Measurements from ENCODE around the gene EPHX1. TPM values are rescaled to one million over a fixed set of nuclear protein-coding genes. Genes with fewer than 3 reads are reported as not detected.
"Not testable (repeated sequence)": the region's sequence is repeated elsewhere in the genome, so short reads cannot be mapped to it uniquely, and the experiment has no call there.

EPHX1 gene
- total and polyA plus RNA-seq, 4 donors: 36.4 to 95.4 (median 60.7) TPM

DNA sequence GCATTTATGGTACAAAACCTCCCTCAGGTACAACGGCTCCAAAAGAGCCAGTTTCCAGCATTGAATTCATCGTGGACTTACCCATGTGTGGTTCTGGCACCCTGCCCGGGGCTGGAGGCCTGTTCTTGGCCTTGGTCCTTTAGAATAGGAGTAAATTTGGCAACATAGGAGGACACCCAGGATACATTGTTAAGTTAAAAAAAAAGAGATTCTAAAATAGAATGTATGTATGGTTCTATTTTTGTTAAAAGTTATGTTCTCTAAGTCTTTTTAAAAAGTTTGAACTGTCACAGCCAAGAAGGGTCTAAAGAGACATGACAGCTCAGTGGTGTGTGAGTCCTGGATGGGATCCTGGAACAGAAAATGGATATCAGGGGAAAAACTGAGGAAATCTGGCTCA, 25.9 kb downstream of the EPHX1 start:
- Histone ChIP-seq H3K27ac (ENCODE audit: low read depth, low read length) (no peak overlapping the region), H3K27me3 (ENCODE audit: control insufficient read depth, insufficient read depth, low read length) (no peaks in the 10 kb centered on the region), H3K9me3 (ENCODE audit: control insufficient read depth, insufficient read depth, low read length) (no peaks in the 10 kb centered on the region), H3K4me3 (ENCODE audit: low read depth, low read length) (no peak overlapping the region), H3K36me3 (ENCODE audit: control insufficient read depth, insufficient read depth, low read length) (peaks cover 45% of the 10 kb centered on the region), H3K4me1 (ENCODE audit: control insufficient read depth, insufficient read depth, low read length) (peaks cover 13% of the 10 kb centered on the region)
- DNase-seq (ENCODE audit: low read depth in 4 of 6, low spot score in 6 of 6): peak in 1 of 6 donors; percentile 60
- WGBS (ENCODE audit: insufficient coverage): 30% methylated on average over 3 of the region's 3 CpGs

DNA sequence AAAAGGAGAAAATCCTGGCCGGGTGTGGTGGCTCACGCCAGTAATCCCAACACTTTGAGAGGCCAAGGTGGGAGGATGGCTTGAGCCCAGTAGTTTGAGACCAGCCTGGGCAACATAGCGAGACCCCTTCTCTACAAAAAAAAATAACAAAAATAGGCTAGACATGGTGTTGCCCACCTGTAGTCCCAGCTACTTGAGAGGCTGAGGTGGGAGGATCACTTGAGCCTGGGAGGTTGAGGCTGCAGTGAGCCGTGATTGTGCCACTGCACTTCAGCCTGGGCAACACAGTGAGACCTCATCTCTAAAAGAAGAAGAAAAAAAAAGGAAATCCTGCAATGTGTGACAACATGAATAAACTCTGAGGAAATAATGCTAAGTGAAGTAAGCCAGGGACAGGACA, 26.4 kb downstream of the EPHX1 start:
- not testable (repeated sequence) for DNase-seq (ENCODE audit: low read depth in 4 of 6, low spot score in 6 of 6); H3K4me3 ChIP-seq (ENCODE audit: low read depth, low read length); H3K27ac ChIP-seq (ENCODE audit: low read depth, low read length); H3K9me3 ChIP-seq (ENCODE audit: control insufficient read depth, insufficient read depth, low read length); H3K27me3 ChIP-seq (ENCODE audit: control insufficient read depth, insufficient read depth, low read length)
- WGBS (ENCODE audit: insufficient coverage): 93% methylated on average over 3 of the region's 4 CpGs
- peaks cover 13% of the 10 kb centered on the region for H3K4me1 ChIP-seq (ENCODE audit: control insufficient read depth, insufficient read depth, low read length)
- peaks cover 42% of the 10 kb centered on the region for H3K36me3 ChIP-seq (ENCODE audit: control insufficient read depth, insufficient read depth, low read length)

DNA sequence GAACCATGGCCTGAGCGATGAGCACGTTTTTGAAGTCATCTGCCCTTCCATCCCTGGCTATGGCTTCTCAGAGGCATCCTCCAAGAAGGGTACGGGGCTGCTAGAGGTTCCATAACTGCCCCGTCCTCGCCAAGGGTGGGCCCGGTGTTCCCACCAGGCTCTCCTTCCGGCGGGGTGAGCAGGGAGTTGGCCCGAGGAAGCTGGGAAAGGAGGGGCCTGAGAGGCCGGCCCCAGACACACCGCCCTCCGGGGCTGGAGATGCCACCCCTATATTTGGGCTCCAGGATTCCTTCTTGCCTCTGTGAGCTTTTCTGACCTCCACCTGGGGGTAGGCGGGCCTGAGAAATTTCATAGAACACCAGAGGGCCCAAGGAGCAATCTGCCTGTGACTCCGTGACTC, 28.9 kb downstream of the EPHX1 start:
- 87% methylated on average over 14 of the region's 14 CpGs for WGBS (ENCODE audit: insufficient coverage)
- Histone ChIP-seq H3K4me1 (ENCODE audit: control insufficient read depth, insufficient read depth, low read length) (peaks cover 13% of the 10 kb centered on the region), H3K27me3 (ENCODE audit: control insufficient read depth, insufficient read depth, low read length) (no peaks in the 10 kb centered on the region), H3K36me3 (ENCODE audit: control insufficient read depth, insufficient read depth, low read length) (peaks cover 39% of the 10 kb centered on the region), H3K27ac (ENCODE audit: low read depth, low read length) (no peak overlapping the region), H3K9me3 (ENCODE audit: control insufficient read depth, insufficient read depth, low read length) (no peaks in the 10 kb centered on the region), H3K4me3 (ENCODE audit: low read depth, low read length) (no peak overlapping the region)
- DNase-seq (ENCODE audit: low read depth in 4 of 6, low spot score in 6 of 6): no peak

DNA sequence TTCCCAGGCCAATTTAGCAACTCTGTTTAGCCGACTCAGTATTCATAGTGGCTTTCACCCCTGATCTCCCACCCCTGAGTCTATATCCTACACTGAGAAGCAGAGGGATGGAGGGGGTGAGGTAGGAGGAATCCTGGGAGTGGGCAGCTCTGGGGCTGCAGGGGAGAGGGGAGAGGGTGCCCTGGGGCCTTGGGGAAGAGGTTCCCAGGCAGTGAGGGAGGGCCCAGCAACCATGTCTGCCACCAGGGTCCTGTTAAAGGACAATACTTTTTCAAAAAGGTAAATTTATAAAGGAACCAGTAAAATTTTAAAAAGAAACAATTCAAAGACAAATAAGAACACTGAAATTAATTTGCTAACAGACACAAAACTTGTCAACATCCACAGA, 30.3 kb downstream of the EPHX1 start:
- H3K27ac ChIP-seq (ENCODE audit: low read depth, low read length): no peak overlapping the region
- no peak overlapping the region for H3K4me3 ChIP-seq (ENCODE audit: low read depth, low read length)
- no CpG with 5 or more reads among the region's 1 CpG for WGBS (ENCODE audit: insufficient coverage)
- no peaks in the 10 kb centered on the region for H3K9me3 ChIP-seq (ENCODE audit: control insufficient read depth, insufficient read depth, low read length)
- no peak for DNase-seq (ENCODE audit: low read depth in 4 of 6, low spot score in 6 of 6)
- H3K36me3 ChIP-seq (ENCODE audit: control insufficient read depth, insufficient read depth, low read length): peaks cover 49% of the 10 kb centered on the region
- H3K4me1 ChIP-seq (ENCODE audit: control insufficient read depth, insufficient read depth, low read length): peaks cover 3% of the 10 kb centered on the region
- H3K27me3 ChIP-seq (ENCODE audit: control insufficient read depth, insufficient read depth, low read length): no peaks in the 10 kb centered on the region

DNA sequence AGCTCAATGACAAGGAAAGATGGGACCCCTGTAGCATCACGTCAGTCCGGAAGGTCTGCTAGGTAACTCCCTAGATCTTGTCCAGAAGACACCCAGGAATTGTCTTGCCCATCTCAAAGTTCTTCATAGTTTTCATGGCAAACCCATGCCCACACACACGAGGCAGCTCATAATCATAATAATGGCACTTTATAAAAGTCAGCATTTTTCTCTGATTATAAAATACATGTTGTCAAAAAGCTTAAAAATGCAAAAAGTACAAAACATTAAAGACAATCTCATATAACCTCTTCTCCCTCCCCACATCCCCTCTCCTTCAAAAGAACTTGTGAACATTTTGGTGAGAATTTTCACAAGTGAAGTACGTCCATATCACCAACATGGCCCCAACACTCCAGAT, 30.8 kb downstream of the EPHX1 start:
- H3K27ac ChIP-seq (ENCODE audit: low read depth, low read length): no peak overlapping the region
- peaks cover 53% of the 10 kb centered on the region for H3K36me3 ChIP-seq (ENCODE audit: control insufficient read depth, insufficient read depth, low read length)

DNA sequence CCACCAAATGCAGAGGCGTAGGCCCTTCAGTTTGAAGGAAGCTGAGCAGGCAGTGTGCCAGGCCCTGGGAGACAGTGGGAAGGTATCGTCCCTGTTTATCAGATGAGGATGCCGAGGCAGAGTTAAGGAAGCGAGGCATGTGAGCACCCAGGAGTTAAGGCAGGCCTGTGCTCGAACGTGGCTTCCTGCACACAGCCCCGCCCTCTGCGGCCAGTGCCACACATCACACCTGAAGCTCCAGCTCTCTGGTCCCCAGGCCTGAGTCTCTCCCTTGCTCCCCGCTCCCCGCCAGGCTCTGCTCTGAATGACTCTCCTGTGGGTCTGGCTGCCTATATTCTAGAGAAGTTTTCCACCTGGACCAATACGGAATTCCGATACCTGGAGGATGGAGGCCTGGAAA, 32.1 kb downstream of the EPHX1 start:
- H3K27ac ChIP-seq (ENCODE audit: low read depth, low read length): no peak overlapping the region
- H3K9me3 ChIP-seq (ENCODE audit: control insufficient read depth, insufficient read depth, low read length): no peaks in the 10 kb centered on the region
- H3K36me3 ChIP-seq (ENCODE audit: control insufficient read depth, insufficient read depth, low read length): peaks cover 65% of the 10 kb centered on the region
- no peak overlapping the region for H3K4me3 ChIP-seq (ENCODE audit: low read depth, low read length)
- 86% methylated on average over 10 of the region's 12 CpGs for WGBS (ENCODE audit: insufficient coverage)
- no peak for DNase-seq (ENCODE audit: low read depth in 4 of 6, low spot score in 6 of 6)
- peaks cover 17% of the 10 kb centered on the region for H3K4me1 ChIP-seq (ENCODE audit: control insufficient read depth, insufficient read depth, low read length)
- H3K27me3 ChIP-seq (ENCODE audit: control insufficient read depth, insufficient read depth, low read length): no peaks in the 10 kb centered on the region

More for the DNA sequence above, 30.8 kb downstream of the EPHX1 start:
- no peak overlapping the region for H3K4me3 ChIP-seq (ENCODE audit: low read depth, low read length)
- H3K4me1 ChIP-seq (ENCODE audit: control insufficient read depth, insufficient read depth, low read length): peaks cover 6% of the 10 kb centered on the region
- no peaks in the 10 kb centered on the region for H3K27me3 ChIP-seq (ENCODE audit: control insufficient read depth, insufficient read depth, low read length)
- no peak for DNase-seq (ENCODE audit: low read depth in 4 of 6, low spot score in 6 of 6)
- H3K9me3 ChIP-seq (ENCODE audit: control insufficient read depth, insufficient read depth, low read length): no peaks in the 10 kb centered on the region
- WGBS (ENCODE audit: insufficient coverage): 90% methylated on average over 2 of the region's 4 CpGs

DNA sequence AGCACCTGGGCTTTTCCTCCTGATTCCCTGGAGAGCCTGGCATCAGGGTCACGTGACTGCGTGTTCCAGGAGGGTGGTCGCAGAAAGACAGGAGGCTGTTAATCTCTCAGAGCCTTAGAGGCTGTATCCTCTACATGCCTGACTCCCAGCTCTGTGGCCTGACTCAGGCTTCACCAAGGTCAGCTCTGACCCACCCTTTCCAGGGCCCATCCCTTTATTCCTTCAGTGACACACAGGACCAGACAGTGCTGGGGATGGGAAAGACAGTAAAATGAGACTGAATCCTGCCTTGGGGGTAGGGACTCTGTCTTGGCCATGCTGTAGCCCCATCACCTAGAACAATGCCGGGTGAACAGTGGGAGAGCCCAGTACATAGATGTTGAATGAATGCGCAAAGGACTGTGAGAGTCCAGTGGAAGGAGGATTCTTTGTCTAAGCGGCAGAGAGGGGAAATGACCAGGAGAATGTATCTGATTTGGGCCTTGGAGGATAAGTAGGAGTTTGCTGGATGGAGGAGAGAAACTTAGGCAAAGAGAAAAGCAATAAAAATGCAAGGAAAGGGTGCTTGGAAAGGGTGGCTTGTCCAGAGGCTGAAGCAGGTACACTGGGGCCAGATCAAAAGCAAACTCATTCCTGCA, 33.0 kb downstream of the EPHX1 start:
- no peak overlapping the region for H3K27ac ChIP-seq (ENCODE audit: low read depth, low read length)
- 95% methylated on average over 6 of the region's 6 CpGs for WGBS (ENCODE audit: insufficient coverage)
- no peak for DNase-seq (ENCODE audit: low read depth in 4 of 6, low spot score in 6 of 6)

DNA sequence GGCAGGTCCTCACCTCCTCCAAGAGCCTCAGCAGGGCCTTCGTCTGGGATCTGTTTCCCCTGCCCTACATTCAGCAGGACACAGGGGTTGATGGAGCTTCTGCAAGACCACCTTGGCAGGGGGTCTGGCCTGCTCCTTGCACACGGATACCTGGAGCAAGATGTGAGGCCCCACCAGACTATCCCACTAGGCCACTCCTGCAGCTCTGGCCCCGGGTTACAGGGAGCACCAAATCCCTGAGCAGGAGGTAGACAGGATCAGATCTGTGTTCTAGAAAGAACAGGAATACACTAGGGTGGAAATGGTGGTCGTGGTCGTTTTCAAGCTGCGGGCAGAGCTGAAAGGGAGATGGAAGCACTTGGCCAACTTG, 33.5 kb downstream of the EPHX1 start:
- no peak overlapping the region for H3K27ac ChIP-seq (ENCODE audit: low read depth, low read length)
- peaks cover 29% of the 10 kb centered on the region for H3K4me1 ChIP-seq (ENCODE audit: control insufficient read depth, insufficient read depth, low read length)
- WGBS (ENCODE audit: insufficient coverage): 84% methylated on average over 4 of the region's 6 CpGs
- no peaks in the 10 kb centered on the region for H3K27me3 ChIP-seq (ENCODE audit: control insufficient read depth, insufficient read depth, low read length)
- peaks cover 70% of the 10 kb centered on the region for H3K36me3 ChIP-seq (ENCODE audit: control insufficient read depth, insufficient read depth, low read length)
- no peaks in the 10 kb centered on the region for H3K9me3 ChIP-seq (ENCODE audit: control insufficient read depth, insufficient read depth, low read length)
- no peak for DNase-seq (ENCODE audit: low read depth in 4 of 6, low spot score in 6 of 6)
- H3K4me3 ChIP-seq (ENCODE audit: low read depth, low read length): no peak overlapping the region

More for the DNA sequence above, 33.0 kb downstream of the EPHX1 start:
- H3K4me1 ChIP-seq (ENCODE audit: control insufficient read depth, insufficient read depth, low read length): peaks cover 25% of the 10 kb centered on the region
- no peaks in the 10 kb centered on the region for H3K27me3 ChIP-seq (ENCODE audit: control insufficient read depth, insufficient read depth, low read length)
- no peaks in the 10 kb centered on the region for H3K9me3 ChIP-seq (ENCODE audit: control insufficient read depth, insufficient read depth, low read length)
- H3K4me3 ChIP-seq (ENCODE audit: low read depth, low read length): no peak overlapping the region
- peaks cover 70% of the 10 kb centered on the region for H3K36me3 ChIP-seq (ENCODE audit: control insufficient read depth, insufficient read depth, low read length)

DNA sequence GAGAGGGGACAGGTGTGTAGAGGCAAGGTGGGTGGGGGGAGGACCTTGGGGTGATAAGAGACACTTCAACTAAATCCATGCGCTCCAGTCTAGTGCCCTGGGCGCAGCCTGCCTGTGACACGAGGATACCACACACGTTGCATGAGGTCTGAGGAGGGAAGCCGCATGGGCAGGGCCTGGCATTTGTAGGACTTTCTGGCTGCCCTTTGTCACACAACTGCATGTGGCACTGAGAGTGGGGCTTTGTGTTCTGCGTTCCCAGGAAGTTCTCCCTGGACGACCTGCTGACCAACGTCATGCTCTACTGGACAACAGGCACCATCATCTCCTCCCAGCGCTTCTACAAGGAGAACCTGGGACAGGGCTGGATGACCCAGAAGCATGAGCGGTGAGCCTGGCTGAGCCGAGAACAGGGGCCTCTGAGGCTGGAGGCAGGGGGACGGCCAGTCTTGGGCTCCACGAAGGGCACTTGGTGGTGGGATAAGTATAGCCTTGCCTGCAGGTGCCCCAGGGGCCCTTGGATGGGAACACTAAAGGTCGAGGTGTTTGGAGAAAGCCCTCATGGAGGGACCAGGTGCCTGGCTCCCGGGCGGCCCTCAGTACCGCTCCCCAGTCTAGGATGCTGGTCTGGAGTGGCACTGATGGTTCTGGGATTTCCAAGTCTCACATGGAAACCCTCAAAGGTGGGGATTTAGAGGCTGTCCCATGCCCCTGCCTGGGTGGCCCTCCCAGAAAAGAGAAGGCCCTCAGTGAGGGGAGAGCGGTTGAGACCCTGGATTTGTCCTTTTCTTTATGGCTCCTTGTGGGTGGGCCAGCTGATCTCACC, 34.5 kb downstream of the EPHX1 start:
- Histone ChIP-seq H3K27me3 (ENCODE audit: control insufficient read depth, insufficient read depth, low read length) (no peaks in the 10 kb centered on the region), H3K4me3 (ENCODE audit: low read depth, low read length) (no peak overlapping the region), H3K27ac (ENCODE audit: low read depth, low read length) (no peak overlapping the region), H3K9me3 (ENCODE audit: control insufficient read depth, insufficient read depth, low read length) (no peaks in the 10 kb centered on the region), H3K36me3 (ENCODE audit: control insufficient read depth, insufficient read depth, low read length) (peaks cover 70% of the 10 kb centered on the region), H3K4me1 (ENCODE audit: control insufficient read depth, insufficient read depth, low read length) (peaks cover 35% of the 10 kb centered on the region)
- DNase-seq (ENCODE audit: low read depth in 4 of 6, low spot score in 6 of 6): no peak
- WGBS (ENCODE audit: insufficient coverage): 94% methylated on average over 17 of the region's 18 CpGs

DNA sequence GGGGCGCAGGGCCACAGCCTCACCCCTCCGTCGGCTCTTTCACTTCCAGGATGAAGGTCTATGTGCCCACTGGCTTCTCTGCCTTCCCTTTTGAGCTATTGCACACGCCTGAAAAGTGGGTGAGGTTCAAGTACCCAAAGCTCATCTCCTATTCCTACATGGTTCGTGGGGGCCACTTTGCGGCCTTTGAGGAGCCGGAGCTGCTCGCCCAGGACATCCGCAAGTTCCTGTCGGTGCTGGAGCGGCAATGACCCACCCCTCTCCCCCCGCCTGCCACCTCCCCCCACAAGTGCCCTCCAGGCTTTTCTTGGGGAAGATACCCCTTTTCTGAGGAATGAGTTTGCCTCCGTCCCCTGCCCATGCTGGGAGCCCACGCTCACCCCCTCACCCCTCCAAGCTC, 35.2 kb downstream of the EPHX1 start:
- 80% methylated on average over 10 of the region's 14 CpGs for WGBS (ENCODE audit: insufficient coverage)
- no peak for DNase-seq (ENCODE audit: low read depth in 4 of 6, low spot score in 6 of 6)
- Histone ChIP-seq H3K27me3 (ENCODE audit: control insufficient read depth, insufficient read depth, low read length) (no peaks in the 10 kb centered on the region), H3K4me1 (ENCODE audit: control insufficient read depth, insufficient read depth, low read length) (peaks cover 42% of the 10 kb centered on the region), H3K36me3 (ENCODE audit: control insufficient read depth, insufficient read depth, low read length) (peaks cover 67% of the 10 kb centered on the region), H3K4me3 (ENCODE audit: low read depth, low read length) (no peak overlapping the region), H3K9me3 (ENCODE audit: control insufficient read depth, insufficient read depth, low read length) (no peaks in the 10 kb centered on the region), H3K27ac (ENCODE audit: low read depth, low read length) (no peak overlapping the region)
